ENCODE results near the gene MKRN2OS. TPM values are rescaled to one million over a fixed set of nuclear protein-coding genes. Genes with fewer than 3 reads are reported as not detected.

The MKRN2OS gene
- total and polyA plus RNA-seq, 2 donors (not counting 3 experiments of a cell fraction or from before 2014, with no cell fraction given) = not detected

- H3K9me3 ChIP-seq (replicated peaks; ENCODE audit: control insufficient read depth, insufficient read depth, low read length) = no peaks in the 10 kb centered on the region
- no peak overlapping the region for H3K4me3 ChIP-seq (replicated peaks in 1 of 3; ENCODE audit: insufficient read depth in 1 of 3, low read depth in 1 of 3, low read length in 3 of 3)
- CTCF ChIA-PET = interaction anchor here (1.7 kb wide), 1 partner anchor 14 kb away, joined by 3 read pairs; no protein-coding TSS in a partner anchor
- H3K9ac ChIP-seq (replicated peaks; ENCODE audit: extremely low read depth, insufficient read depth, low read length) = no peak overlapping the region
- POLR2A ChIA-PET = no interaction called here
- H3K79me2 ChIP-seq (ENCODE audit: control insufficient read depth, insufficient read depth, low read length) = no peaks in the 10 kb centered on the region
- H3K4me2 ChIP-seq (ENCODE audit: insufficient read depth, low read length) = no peak overlapping the region
- dilution Hi-C loops (cut with MboI; ENCODE audit: extremely low pct_ligation_motif_present, low sequenced_read_pairs) (no loop called here), intact Hi-C loops (cut with micrococcal nuclease) (no loop called here)
- no TSS peak for BruUV-seq (replicated peaks)
- no peak overlapping the region for H2AFZ ChIP-seq (ENCODE audit: low read depth, low read length)
- no peaks in the 10 kb centered on the region for H3K9me1 ChIP-seq (replicated peaks; ENCODE audit: control insufficient read depth, extremely low read depth, insufficient read depth, low read length)
- H3K36me3 ChIP-seq (ENCODE audit: control insufficient read depth in 2 of 2, extremely low read depth in 1 of 2, insufficient read depth in 2 of 2, low read length in 2 of 2) = peaks cover 34 to 40% of the 10 kb centered on the region in 2 experiments
- H3K27me3 ChIP-seq (ENCODE audit: control insufficient read depth in 2 of 2, insufficient read depth in 2 of 2, low read length in 2 of 2) = no peaks in the 10 kb centered on the region
- FAIRE-seq (no peak), DNase-seq (ENCODE audit: low read depth, low spot score) (no peak)
- H4K20me1 ChIP-seq (replicated peaks; ENCODE audit: control insufficient read depth, extremely low read depth, insufficient read depth, low read length) = no peaks in the 10 kb centered on the region
- TF ChIP-seq JUN (IDR thresholded peaks at IDR 0.05; ENCODE audit: borderline replicate concordance, insufficient read depth, insufficient read length, low read depth) = no peak
- no peak for TF ChIP-seq EZH2 (IDR thresholded peaks at IDR 0.05; ENCODE audit: borderline replicate concordance, low read depth, low read length, severe bottlenecking)
- no peak for TF ChIP-seq CTCF (IDR thresholded peaks at IDR 0.05; ENCODE audit: extremely low read depth in 1 of 2, insufficient read depth in 1 of 2, low read depth in 1 of 2, low read length in 2 of 2)
- TF ChIP-seq POLR2AphosphoS5 (IDR thresholded peaks at IDR 0.05; ENCODE audit: insufficient read depth, low read depth, low read length) = no peak
- TF ChIP-seq, protein P1, sequence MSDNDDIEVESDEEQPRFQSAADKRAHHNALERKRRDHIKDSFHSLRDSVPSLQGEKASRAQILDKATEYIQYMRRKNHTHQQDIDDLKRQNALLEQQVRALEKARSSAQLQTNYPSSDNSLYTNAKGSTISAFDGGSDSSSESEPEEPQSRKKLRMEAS (IDR thresholded peaks at IDR 0.05; ENCODE audit: insufficient read depth, insufficient read length) = no peak
- TF ChIP-seq MYC (IDR thresholded peaks at IDR 0.05; ENCODE audit: low read depth, low read length) = no peak
- TF ChIP-seq POLR2A (IDR thresholded peaks at IDR 0.05; ENCODE audit: low read depth, low read length) = no peak
- no peak for TF ChIP-seq GATA2 (IDR thresholded peaks at IDR 0.05; ENCODE audit: insufficient read depth, insufficient read length, low read depth, low read length)
- TF ChIP-seq FOS (IDR thresholded peaks at IDR 0.05; ENCODE audit: borderline replicate concordance, insufficient read depth, low read length) = no peak
- peaks cover 12% of the 10 kb centered on the region for H3K4me1 ChIP-seq (ENCODE audit: control insufficient read depth, extremely low read depth, insufficient read depth, low read length)
- H3K27ac ChIP-seq (ENCODE audit: insufficient read depth, low read depth, low read length) = no peak overlapping the region
Measured at GRCh38 chr3:12584083-12584482, 38.8 kb upstream of the MKRN2OS start.

Measured in endothelial cell of umbilical vein (primary cell).